T follicular helper cell (primary cell): ENCODE results near the gene S100A9.
"Not testable (repeated sequence)": the region's sequence is repeated elsewhere in the genome, so short reads cannot be mapped to it uniquely, and the experiment has no call there.

Experiments used
- DNase-seq: peaks from one replicate; pipeline ENCODE4 v3.0.0-alpha.2; 2020; ENCODE audit warnings: low read depth
- total RNA-seq, 2 experiments: gene quantifications; one replicate each; lab custom pipeline; 2026; lab: John Stamatoyannopoulos, UW

Gene S100A9
- 0 reads per million in 2 experiments for total RNA-seq

DNA sequence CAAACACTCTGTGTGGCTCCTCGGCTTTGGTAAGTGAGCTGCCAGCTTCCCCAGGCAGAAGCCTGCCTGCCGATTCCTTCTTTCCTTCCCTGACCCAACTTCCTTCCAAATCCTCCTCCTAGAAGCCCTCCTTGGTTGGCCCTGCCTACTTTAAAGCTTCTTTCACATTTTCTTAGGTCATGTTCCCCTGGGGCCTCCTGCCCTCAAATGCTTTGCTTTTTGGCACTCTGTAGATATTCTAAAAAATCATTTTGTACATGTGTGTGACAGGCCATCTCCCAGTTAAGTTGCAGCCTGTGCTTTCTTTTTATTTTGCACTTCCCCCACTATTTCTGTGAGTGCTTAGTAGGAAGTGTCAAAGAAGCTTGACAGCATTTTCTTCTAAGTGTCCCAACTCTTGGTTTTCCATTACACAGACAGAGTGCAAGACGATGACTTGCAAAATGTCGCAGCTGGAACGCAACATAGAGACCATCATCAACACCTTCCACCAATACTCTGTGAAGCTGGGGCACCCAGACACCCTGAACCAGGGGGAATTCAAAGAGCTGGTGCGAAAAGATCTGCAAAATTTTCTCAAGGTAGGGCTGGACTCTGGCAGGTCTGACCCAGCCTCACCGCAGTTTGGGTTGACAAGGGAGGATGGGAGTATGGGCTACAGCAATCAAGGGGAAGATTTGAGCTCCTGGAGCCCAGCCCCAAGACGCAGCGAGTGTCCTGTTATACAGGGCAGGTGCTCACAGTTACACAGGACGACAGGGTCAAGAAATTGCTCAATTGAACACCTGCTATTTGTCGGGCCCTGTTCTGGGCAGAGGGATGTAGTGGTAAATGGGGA, at the start of gene S100A9:
Gene S100A9, plus strand, starts transcription at position 2 of the 838 bp plus-strand sequence. Its CDS starts 430 bp downstream, at position 432.
- DNase-seq, result no peak

DNA sequence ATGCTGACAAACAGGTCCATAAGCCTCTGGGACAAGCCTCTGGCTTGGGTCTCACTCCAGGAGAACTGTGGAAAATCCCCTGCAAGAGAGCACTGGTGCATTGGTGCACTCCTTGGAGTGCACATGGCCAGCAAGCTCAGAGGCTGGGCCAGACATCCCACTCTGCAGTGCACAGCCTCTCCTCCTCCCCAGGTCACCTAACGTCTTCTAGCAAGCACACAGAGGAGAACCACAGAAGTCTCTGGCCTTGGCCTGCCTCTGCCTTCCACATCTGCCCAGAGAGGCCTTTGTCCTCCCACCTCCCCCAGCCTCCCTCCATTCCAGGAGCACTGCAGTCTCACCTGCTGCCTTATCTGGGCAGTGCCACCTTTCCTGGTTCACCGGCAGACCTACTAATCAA, 49.1 kb upstream of the S100A9 start:
- DNase-seq, result no peak

DNA sequence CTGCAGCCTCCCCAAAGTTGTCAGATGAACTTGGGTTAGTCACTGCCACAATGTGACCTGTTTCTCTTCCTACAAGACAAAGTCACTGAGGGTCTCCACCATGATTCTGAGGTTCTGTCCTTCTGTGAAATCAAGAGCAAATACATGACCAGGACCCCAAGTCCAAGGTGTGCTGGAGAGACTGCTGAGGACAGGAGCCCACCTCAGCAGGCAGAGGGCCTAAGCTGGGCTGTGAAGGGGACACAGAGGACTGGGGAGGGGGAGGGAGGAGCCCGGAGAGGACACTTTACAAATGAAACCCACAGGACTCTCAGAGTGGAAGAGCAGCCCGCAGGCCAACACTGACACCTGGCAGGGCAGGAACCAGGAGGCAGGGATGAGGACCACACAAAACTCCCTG, 48.2 kb upstream of the S100A9 start:
- DNase-seq, result no peak

DNA sequence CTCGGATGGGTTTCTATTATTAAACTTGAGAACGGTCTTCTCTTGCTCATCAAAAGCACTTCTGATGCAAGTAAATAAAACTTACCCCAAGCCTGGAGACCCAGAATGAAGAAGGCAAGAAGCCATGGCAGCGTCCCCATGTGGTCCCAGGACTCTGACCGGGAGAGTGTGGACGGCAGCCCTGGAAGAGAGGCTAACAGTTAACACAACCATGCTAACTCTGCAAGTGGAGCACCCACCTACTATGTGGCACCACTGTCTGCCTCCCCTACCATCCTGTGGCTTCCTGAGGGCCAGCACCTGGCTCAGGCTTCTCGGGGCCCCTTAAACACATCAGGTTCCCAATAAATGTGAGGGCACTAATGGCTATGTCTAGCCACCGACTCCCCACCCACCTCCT, 47.1 kb upstream of the S100A9 start:
- no peak for DNase-seq

DNA sequence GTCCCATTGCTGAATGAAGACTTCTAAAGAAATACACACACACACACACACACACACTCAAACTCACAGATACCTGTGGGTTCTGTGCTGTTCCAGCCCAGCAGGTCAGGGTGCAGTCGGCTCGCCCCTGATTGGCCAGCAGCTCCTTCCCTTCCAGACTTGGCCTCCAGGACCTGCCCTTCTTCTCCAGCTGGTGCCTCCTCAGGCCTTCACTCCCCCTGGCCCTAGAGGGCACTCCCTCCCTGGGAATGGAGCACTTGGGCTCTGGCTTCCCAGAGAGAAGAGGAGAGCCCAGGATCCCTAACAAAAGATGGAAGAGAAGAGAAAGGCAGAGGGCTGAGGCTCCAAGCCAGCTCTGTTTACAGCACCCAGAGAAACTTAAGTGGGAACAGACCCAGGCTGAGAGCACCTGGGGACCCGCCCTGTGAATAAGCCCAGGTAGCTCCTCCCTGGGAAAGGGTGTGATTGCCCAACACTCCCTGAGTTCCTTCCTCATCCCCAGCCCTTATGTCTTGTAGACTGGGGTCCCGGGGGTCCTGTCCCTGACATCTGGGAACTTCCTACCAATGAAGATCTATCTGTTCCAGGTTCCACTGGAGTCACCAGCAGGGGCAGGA, 45.0 kb upstream of the S100A9 start, which contains the start of gene PGLYRP3:
Gene PGLYRP3, minus strand, starts transcription at position 383 of the 617 bp plus-strand sequence. CDS start 2,287 bp downstream, outside the sequence.
- no peak for DNase-seq

DNA sequence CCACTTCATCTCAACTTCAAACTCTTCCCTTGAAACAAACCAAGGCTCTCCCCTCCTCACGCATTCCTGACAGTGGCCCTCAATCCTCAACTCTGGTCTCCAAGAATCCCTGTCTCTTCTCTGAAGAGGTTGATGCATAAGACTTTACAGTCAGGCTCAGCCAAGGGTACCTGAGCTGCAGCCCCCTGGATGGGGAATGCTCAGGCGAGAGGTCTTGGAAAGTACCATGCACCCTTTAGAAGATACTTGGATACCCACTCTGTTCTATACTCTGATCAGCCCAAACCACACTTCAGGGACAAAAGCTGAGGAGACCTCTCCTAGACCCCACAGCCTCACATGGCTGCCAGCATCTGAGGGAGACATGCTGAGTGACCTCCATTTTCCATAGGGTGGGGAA, 44.4 kb upstream of the S100A9 start:
- DNase-seq, result no peak

DNA sequence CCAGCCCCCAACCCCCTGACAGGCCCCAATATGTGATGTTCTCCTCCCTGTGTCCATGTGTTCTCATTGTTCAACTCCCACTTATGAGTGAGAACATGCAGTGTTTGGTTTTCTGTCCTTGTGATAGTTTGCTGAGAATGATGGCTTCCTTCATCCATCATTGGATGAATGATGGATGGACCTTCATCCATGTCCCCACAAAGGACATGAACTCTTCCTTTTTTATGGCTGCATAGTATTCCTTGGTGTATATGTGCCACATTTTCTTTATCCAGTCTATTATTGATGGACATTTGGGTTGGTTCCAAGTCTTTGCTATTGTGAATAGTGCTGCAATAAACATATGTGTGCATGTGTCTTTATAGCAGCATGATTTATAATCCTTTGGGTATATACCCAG, 43.3 kb upstream of the S100A9 start:
- DNase-seq, result not testable (repeated sequence)

DNA sequence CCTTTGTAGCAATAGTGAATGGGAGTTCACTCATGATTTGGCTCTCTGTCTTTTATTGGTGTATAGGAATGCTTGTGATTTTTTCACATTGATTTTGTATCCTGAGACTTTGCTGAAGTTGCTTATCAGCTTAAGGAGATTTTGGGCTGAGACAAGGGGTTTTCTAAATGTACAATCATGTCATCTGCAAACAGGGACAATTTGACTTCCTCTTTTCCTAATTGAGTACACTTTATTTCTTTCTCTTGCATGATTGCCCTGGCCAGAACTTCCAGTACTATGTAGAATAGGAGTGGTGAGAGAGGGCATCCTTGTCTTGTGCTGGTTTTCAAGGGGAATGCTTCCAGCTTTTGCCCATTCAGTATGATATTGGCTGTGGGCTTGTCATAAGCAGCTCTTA, 41.6 kb upstream of the S100A9 start:
- not testable (repeated sequence) for DNase-seq

DNA sequence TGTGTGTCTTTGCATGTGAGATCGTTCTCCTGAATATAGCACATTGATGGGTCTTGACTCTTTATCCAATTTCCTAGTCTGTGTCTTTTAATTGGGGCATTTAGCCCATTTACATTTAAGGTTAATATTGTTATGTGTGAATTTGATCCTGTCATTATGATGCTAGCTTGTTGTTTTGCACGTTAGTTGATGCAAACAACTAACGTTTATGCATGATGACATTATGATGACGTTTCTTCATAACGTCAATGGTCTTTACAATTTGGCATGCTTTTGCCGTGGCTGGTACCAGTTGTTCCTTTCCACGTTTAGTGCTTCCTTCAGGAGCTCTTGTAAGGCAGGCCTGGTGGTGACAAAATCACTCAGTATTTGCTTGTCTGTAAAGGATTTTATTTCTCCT, 39.5 kb upstream of the S100A9 start:
- not testable (repeated sequence) for DNase-seq

DNA sequence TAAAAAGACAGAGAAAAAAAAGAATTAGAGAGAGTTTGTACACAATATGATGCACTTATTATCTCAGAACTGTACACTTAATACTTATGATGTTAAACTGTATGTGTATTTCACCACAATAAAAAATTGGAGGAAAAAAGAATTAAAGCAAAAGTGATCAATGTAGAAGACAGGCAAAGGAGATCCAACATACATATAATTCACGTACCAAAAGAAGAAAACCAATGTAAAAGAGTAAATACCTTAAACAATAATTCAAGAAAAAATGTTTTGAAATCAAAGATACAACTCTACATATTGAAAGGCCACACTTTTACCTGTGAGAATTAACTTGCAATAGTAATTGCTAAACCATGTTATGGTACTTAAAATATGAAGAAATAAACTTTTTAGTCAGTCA, 35.1 kb upstream of the S100A9 start:
- no peak for DNase-seq

DNA sequence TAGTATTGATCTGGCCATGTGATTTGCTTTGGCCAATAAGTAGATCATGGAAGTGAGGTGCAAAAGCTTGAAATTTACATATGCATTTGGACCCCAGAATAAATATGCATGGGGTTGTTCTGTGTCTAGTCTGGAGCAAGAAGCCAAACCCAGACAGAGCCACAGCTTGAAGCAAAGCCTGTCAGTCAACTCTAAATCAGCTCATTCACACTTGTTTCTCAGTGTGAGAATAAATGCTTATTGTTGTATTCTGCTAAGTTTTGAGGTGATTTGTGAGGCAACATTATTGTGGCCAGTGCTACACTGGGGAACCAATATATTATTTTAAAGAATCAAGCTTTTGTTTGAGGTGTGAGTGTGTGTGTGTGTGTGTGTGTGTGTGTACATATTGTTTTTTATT, 32.7 kb upstream of the S100A9 start:
- no peak for DNase-seq

DNA sequence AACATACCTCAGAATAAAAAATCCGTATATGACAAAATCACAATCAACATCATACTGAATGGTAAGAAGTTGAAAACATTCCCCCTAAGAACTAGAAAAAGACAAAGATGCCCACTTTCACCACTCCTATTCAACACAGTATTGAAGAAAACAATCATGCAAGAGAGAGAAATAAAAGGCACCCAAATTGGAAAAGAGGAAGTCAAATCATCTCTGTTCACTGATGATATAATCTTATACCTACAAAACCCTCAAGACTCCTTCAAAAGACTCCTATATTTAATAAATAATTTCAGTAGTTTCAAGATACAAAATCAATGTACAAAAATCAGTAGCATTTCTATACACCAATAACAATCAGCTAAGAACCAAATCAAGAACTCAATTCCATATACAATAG, 23.8 kb upstream of the S100A9 start:
- no peak for DNase-seq

DNA sequence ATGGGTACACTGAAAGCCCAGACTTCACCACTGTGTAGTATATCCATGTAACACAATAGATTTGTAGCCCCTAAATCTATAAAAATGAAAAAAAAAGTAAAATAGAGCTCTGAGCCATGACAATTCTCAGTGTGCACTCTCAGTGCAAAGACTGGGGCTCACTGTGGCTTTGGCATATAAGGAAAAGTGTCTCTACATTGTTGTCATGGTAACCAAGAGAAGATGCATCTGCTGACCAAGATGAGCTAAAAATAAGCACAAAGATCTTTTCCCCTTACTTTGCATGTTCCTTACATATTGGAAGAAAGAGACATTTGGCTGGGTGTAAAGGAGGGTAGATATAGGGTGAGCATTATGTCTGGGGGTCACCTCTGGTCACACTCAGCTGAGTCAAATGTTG, 21.0 kb upstream of the S100A9 start:
- no peak for DNase-seq

DNA sequence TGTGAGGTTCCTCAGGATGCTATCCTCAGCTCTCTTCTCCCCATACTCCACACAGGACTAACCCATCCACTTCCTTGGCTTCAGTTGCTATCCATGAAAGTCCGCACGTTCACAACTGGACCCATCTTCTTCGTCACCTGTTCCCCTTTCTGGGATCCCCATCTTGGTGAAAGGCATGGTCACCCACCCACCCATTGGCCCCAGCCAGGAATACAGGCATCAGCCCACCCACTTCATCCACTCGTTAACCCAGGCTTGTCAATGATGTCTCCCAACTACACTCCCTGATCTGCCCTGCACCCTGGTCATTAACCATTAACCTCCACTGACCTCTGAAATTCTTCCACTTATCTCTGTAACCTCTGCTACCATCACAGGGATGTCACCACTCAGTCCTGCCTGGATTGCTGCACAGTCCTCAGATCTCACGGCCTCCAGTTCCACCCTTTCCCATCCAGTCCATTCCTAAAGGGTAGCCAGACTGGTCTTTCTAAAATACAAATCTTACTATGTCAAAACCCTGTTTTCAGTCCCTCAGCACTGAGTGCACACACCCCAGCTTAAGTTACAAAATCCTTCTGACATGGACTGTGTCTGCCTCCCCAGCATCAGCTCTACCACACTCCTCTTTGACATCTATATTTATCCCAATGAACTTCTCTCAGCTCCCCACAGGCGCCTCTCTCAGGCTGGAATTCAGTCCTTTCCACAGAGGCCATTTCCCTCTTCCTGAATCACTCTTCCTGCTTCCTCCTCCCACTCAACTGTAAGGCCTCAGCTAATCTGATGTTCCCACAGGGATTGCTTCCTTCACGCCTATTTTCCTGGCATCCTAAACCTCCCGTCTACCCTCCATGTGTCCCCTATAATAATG, 19.4 kb upstream of the S100A9 start:
- DNase-seq, result no peak

DNA sequence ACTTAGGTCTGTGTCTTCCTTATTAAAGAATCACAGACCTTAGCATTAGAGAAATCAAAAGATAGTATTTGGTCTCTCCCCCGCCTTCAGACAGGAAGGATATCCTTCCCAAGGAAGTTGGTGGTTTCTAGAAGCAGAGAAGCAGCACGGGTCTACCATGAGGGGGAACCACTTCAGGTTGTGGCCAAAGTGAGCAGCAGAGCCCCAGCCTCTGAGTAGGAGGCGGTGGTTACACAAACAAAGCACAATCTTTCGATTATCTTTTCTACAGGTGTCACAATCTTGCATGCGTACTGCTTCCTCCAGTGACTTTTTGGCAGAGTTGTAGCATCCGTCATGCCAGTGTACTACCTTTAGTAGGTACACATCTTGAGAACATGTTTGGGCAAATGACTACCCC, 17.9 kb upstream of the S100A9 start:
- DNase-seq, result no peak

DNA sequence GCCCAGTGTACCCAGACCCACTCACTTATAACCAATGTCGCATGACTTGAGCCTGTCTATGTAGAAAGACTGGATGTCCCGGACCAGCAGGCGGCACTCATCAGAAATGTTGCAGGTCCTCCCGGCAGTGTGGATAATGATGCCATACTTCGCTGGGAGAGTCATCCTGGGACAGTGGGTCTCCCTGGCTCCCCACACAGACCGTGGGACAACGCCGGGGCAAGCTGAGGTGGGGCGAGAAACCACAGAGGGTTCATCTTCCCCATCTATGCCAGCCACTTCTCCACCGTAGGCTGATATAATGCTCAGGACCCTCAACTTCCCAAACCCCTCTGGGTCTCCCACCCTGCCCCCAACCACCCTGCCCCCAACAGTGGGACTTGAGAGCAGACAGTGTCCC, 17.3 kb upstream of the S100A9 start:
- DNase-seq, result no peak

DNA sequence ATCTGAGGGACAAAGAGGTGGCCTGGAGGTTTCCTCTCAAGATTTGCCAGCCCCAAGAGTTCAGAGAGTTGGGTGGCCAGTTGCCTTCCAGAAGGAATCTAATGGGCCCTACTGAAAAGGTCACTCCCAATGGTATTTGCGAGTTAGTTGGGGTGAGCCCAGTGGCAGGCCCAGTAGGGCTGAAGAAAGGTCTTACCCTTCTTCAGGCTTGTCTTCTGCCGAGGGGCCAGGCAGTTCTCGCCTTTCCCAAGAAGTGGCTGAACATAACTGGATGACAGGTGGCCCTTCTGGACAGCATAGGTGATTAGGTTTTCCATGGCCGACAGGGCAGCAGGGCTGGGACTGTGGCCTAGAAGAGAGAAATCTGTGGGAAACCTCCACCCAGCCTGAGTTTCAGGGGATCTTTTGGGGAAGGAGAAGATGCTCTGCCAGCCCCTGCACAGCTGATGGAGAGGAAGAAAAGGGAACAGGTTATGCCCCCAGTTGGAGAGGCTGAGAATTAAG, 16.2 kb upstream of the S100A9 start:
- no peak for DNase-seq

DNA sequence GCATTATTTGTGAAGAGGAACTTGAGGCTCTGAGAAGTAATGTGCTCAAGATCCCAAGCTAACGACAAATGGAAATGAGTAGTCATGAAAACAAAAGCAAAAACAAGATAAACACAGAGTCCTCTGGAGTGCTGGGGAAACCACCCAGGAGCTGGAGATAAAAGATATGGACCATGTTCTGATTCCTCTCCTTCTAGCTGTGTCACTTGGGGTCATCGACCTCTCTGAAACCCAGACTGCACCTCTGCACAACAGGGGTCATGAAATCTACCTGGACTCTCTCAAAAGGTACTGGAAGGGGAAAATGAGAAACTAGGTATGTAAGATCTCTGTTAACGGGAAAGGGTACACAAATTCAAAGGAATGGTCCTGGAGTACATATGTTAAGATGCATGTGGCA, 15.5 kb upstream of the S100A9 start:
- no peak for DNase-seq

DNA sequence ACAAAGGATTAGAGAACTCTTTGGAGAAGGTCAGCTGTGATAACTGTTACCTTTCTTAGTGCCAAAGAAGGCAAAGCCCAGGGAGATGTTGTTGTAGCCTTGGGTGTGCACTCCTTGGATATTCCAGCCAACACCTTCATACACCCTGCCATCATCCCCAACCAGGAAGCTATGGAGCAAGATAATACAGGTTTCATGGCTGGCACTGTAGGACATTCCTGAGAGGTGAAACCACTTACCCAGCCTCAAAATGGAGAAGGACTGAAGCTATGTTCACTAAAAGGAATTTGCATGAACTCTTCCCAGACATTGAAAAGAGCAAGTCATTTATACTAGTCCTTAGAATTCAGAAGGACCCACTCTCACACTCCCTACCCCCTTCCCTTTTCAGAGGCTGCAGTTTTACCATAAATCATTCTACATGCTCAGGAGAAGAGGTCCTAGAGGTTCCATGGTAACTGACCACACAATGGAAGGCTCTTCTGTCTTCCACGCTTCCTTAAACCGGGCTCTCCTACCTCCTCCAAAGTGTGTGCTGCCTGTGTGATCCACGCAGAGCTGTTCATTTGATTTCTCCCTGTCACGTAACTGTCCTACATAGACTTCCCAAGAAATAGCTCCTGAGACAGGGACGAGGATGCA, 14.5 kb upstream of the S100A9 start:
- no peak for DNase-seq

DNA sequence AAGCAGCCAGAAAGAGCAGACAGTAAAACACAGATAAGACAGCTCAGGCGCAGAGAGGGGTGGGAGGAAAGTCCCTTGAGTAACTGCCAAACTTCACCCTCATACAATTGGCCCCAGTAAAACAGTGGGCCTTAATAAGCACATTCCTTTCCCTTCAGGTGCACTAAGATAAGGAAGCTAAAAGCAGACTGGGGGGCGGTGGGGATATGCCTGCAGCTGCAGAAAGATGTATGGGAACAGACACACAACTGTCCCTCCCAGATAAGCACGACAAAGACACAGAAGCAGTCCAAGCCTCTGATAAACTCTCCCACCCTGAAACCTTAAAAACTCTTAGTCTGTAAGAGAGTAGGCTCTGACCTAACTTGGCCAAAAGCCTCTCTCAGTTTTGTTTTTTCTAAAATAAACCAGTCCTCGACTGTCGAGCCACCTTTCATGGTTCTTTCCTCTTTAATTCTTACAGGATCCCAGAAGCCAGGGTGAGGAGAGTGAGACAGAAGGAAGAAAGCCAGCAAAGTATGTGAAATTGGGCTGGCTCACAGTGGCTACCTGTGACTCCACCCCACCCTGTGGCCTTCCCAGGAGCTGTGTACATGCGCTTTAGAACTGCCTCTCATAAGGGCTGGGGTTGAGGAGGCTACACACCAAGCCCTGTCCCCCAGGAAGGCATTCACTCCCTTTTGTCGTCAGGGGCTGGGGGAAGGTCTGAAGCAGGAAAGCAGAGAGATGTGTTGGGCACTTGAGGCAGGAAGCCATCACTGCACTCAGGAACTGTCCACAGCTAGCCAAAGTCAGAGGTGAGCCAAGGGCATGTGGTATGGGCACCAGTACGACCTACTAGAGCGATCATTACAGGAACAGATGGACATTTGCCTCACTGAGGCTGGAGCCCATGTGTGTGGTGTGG, 13.6 kb upstream of the S100A9 start:
- DNase-seq, result no peak

DNA sequence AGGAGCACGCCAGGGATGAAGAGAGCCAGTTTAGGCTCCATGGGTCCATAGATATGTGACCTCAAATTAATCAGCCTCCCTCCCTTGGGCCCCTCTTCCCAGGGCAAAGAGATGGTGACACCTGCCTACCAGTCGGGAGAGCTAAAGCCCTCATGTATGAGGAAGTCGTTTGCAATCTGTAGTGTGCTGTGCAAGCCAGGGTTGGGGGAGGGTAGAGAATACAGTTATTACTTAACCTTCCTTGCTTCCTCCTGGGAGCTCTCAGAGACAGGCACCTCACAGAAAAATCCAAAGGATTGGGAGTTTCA, 13.0 kb upstream of the S100A9 start:
- DNase-seq, result no peak
